ENCODE measurements around the gene E2F8. TPM values are rescaled to one million over a fixed set of nuclear protein-coding genes. Genes with fewer than 3 reads are reported as not detected.
A peak's percentile ranks its signal among the peaks of the same experiment; 100 is the strongest.

E2F8 gene
- total and polyA plus RNA-seq, 11 donors, result 0.84 to 6.6 (median 3.3) TPM

DNA sequence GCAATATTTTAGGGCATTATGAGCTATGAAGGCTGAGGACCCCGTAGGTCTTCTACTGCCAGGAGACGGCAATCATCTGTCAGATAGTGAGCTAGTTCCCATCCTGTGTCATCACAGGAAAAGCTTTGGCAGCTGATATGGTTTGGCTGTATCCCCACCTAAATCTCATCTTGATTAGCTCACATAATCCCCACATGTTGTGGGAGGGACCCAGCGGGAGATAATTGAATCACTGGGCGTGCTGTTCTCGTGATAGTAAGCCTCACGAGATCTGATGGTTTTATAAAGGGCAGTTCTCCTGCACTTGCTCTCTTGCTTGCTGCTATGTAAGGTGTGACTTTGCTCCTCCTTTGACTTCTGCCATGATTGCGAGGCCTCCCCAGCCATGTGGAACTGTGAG, 57.1 kb downstream of the E2F8 start:
- Histone ChIP-seq H3K27ac (peak overlapping the region in 2 of 12 donors; percentile 4 to 13), H3K4me1 (peaks cover 0 to 29% (median 0%) of the 10 kb centered on the region in 12 donors), H3K36me3 (peaks cover 0 to 96% (median 56%) of the 10 kb centered on the region in 9 donors), H3K27me3 (no peaks in the 10 kb centered on the region), H3K4me3 (no peak overlapping the region), H3K9me3 (no peaks in the 10 kb centered on the region)
- WGBS, 4 donors, result 59 to 75% (median 66%) methylated on average over 7 of the region's 7 CpGs
- ATAC-seq, result no peak
- intact Hi-C loops (cut with DNase I), result no loop called here
- TF ChIP-seq, protein P1, sequence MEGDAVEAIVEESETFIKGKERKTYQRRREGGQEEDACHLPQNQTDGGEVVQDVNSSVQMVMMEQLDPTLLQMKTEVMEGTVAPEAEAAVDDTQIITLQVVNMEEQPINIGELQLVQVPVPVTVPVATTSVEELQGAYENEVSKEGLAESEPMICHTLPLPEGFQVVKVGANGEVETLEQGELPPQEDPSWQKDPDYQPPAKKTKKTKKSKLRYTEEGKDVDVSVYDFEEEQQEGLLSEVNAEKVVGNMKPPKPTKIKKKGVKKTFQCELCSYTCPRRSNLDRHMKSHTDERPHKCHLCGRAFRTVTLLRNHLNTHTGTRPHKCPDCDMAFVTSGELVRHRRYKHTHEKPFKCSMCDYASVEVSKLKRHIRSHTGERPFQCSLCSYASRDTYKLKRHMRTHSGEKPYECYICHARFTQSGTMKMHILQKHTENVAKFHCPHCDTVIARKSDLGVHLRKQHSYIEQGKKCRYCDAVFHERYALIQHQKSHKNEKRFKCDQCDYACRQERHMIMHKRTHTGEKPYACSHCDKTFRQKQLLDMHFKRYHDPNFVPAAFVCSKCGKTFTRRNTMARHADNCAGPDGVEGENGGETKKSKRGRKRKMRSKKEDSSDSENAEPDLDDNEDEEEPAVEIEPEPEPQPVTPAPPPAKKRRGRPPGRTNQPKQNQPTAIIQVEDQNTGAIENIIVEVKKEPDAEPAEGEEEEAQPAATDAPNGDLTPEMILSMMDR (IDR thresholded peaks at IDR 0.05), result no peak
- TF ChIP-seq POLR2A (IDR thresholded peaks at IDR 0.05), result no peak
- no peak for DNase-seq

DNA sequence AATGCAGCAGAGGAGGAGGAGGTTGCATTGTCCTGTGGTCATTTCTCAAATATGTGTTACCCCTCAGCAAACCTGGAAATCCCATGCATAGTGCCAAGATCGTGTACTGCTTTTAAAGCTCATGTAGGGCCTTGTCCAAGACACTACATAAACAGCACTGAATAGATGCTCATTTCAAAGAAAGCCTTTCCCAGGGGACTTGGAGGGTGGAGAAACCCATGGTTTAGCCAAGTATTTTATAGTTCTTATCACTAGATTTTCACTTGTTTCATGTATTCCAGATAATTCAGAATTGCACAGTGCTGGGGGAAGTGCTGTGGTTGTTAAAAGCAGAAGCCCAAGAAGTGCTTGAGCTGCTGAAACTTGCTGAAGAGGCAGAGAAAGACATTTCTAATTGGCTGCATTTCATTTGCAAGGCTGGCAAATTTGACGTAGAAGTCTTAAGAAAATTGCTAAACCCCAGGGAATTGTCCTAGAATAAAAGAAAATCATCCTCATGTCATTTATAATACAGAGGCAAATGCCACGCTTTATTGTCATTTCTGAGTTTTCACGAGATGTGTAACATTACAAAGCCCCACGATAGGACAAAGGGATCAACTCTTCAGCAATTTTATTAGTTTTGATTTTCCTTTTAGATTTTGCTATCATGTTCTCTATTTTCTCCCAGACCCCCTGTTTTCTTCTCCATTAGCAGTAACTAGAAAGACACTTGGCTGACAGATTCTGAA, 59.0 kb downstream of the E2F8 start:
- Histone ChIP-seq H3K4me1 (peaks cover 0 to 20% (median under 1%) of the 10 kb centered on the region in 12 donors), H3K9me3 (no peaks in the 10 kb centered on the region), H3K4me3 (no peak overlapping the region), H3K27me3 (no peaks in the 10 kb centered on the region), H3K36me3 (peaks cover 0 to 94% (median 38%) of the 10 kb centered on the region in 9 donors), H3K27ac (no peak overlapping the region)
- TF ChIP-seq, protein P1 (IDR thresholded peaks at IDR 0.05), result no peak
- TF ChIP-seq POLR2A (IDR thresholded peaks at IDR 0.05), result no peak
- ATAC-seq, result no peak
- intact Hi-C loops (cut with DNase I), result no loop called here
- no peak for DNase-seq
- 72 to 77% (median 75%) methylated on average over 5 of the region's 5 CpGs for WGBS, 4 donors

DNA sequence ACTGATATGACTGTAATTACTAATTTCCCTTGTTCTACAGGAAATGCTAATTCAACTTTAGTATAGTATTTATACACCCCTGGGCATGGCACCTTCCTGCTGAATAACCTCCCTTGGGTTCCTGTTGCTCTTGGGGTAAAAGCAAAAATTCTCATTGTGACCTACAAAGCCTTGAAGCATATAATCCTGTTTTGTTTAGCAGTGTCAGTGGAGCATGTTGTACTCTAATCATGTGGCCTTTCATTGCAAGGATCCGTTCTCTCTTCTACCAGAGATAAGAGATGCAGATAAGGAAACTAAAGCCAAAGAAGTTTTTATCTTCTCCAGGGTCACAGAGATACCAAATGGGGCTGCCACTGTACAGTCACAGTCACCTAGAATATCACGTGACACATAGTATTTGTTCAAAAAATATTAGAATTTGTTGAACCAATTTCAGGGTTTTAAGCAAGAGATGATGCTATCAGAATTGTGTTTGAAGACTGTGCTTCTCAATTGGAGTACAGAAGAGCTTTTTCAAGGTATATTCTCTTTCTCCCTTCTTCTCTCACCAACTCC, 64.0 kb downstream of the E2F8 start:
- Histone ChIP-seq H3K4me1 (peaks cover 0 to 38% (median 8%) of the 10 kb centered on the region in 12 donors), H3K27ac (peak overlapping the region in 2 of 12 donors; percentile 15 to 35), H3K36me3 (peaks cover 0 to 66% (median 46%) of the 10 kb centered on the region in 9 donors), H3K27me3 (no peaks in the 10 kb centered on the region), H3K4me3 (no peak overlapping the region), H3K9me3 (no peaks in the 10 kb centered on the region)
- intact Hi-C loops (cut with DNase I), result no loop called here
- TF ChIP-seq, protein P1 (IDR thresholded peaks at IDR 0.05), result no peak
- TF ChIP-seq POLR2A (IDR thresholded peaks at IDR 0.05), result no peak
- no peak for ATAC-seq
- no peak for DNase-seq
- WGBS, 4 donors, result 37 to 53% (median 45%) methylated on average over 2 of the region's 2 CpGs

Other genes with a start within 250 kb of the E2F8 start
- gene MRGPRX2, start 180.2 kb downstream of the E2F8 start, total RNA-seq, result under 1 TPM in 1 of 9 donors, not detected in 8; 0.13 TPM
- gene MRGPRX2, start 180.2 kb downstream of the E2F8 start, polyA plus RNA-seq, result not detected
- 10 to 100 TPM in 3 of 9 donors, 1 to 10 TPM in 6; 6.0 to 12.7 (median 8.9) TPM for gene ZDHHC13, start 123.8 kb downstream of the E2F8 start, total RNA-seq
- 10 to 100 TPM in 1 of 2 donors, 1 to 10 TPM in 1; 4.0 to 13.0 TPM for gene ZDHHC13, start 123.8 kb downstream of the E2F8 start, polyA plus RNA-seq
- 1,000 to 10,000 TPM in 8 of 9 donors, 100 to 1,000 TPM in 1; 988 to 3,521 (median 2,213) TPM for gene CSRP3, start 39.0 kb downstream of the E2F8 start, total RNA-seq
- gene CSRP3, start 39.0 kb downstream of the E2F8 start, polyA plus RNA-seq, result 1,000 to 10,000 TPM; 1,002 to 1,556 TPM

Measured in heart left ventricle (tissue), 16 donors.